Nephron (organoid): ENCODE results near the gene TSFM.

Experiments used
- H3K27ac Mint-ChIP-seq, 3 experiments: 2 replicates each; pipeline ENCODE4 v1.8.0; 2020; ENCODE audit warnings: mixed read lengths in 3 of 3, mild to moderate bottlenecking in 2 of 3, moderate library complexity in 1 of 3
- H3K27me3 Mint-ChIP-seq: 2 replicates; pipeline ENCODE4 v1.8.0; 2021; ENCODE audit warnings: low read depth, mild to moderate bottlenecking, moderate library complexity, mixed read lengths
- H3K36me3 Mint-ChIP-seq: 2 replicates; pipeline ENCODE4 v1.8.0; 2020; ENCODE audit warnings: low read depth, mixed read lengths
- H3K4me1 Mint-ChIP-seq: 2 replicates; pipeline ENCODE4 v1.8.0; 2020; ENCODE audit warnings: mixed read lengths
- H3K4me3 Mint-ChIP-seq, 3 experiments: 2 replicates each; pipeline ENCODE4 v1.8.0; 2020; ENCODE audit warnings: mild to moderate bottlenecking in 3 of 3, mixed read lengths in 3 of 3, moderate library complexity in 2 of 3
- H3K9me3 Mint-ChIP-seq: 2 replicates; pipeline ENCODE4 v1.8.0; 2020; ENCODE audit warnings: mixed read lengths
- TF ChIP-seq, protein P1 (sequence below), 3 experiments: fragments of 200-600 bp; sonication (generic); IDR thresholded peaks; one replicate each; pipeline ENCODE4 v1.5.0; 2021; ENCODE audit warnings: antibody characterized with exemption in 3 of 3; ENCODE audit not compliant: unreplicated experiment in 3 of 3

Gene TSFM

DNA sequence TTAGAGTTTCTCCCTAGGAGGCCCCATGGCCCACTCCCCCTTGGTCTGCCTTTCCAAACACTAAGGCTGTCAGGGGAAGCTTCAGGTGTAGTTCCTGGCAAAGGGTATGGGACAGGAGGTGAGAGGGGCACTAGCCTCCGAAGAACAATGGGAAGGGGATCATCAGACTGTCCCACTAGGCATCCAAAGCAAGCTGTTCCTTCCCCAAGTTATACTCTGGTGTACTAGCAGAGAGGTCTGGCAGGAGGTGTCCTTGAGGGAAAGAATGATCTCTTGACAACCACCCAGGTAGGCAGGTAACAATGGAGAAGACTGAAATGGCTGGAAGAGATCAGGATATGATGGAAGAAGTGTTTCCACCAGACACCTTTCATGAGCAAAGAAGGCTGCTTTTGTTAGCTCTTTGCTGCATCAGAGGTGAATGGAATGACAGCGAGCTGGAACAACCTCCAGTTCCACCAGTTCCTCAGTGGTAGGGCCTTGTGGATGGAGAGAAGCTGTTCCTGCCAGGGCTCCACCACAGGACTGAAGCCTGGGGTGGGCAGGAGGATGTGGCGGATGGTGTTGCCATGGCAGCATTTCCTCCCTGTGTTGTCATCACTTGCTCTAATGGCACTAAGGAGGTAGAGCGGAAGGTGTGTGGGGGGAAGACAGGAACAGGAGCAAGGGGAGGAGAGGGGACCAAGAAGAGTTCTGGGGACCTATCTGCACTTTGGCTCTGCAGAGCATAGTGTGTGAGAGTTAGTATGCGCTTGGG is 41.8 kb upstream of the TSFM start:
- Mint-ChIP-seq H3K36me3 (peaks cover 3% of the 10 kb centered on the region), H3K27me3 (peaks cover 59% of the 10 kb centered on the region), H3K4me3 (peak overlapping the region in 2 of 3 experiments; percentile 31 to 58), H3K27ac (no peak overlapping the region), H3K4me1 (peaks cover 26% of the 10 kb centered on the region), H3K9me3 (no peaks in the 10 kb centered on the region)
- TF ChIP-seq, protein P1, sequence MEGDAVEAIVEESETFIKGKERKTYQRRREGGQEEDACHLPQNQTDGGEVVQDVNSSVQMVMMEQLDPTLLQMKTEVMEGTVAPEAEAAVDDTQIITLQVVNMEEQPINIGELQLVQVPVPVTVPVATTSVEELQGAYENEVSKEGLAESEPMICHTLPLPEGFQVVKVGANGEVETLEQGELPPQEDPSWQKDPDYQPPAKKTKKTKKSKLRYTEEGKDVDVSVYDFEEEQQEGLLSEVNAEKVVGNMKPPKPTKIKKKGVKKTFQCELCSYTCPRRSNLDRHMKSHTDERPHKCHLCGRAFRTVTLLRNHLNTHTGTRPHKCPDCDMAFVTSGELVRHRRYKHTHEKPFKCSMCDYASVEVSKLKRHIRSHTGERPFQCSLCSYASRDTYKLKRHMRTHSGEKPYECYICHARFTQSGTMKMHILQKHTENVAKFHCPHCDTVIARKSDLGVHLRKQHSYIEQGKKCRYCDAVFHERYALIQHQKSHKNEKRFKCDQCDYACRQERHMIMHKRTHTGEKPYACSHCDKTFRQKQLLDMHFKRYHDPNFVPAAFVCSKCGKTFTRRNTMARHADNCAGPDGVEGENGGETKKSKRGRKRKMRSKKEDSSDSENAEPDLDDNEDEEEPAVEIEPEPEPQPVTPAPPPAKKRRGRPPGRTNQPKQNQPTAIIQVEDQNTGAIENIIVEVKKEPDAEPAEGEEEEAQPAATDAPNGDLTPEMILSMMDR (IDR thresholded peaks at IDR 0.05; ENCODE audit: unreplicated experiment in 3 of 3), result no peak

DNA sequence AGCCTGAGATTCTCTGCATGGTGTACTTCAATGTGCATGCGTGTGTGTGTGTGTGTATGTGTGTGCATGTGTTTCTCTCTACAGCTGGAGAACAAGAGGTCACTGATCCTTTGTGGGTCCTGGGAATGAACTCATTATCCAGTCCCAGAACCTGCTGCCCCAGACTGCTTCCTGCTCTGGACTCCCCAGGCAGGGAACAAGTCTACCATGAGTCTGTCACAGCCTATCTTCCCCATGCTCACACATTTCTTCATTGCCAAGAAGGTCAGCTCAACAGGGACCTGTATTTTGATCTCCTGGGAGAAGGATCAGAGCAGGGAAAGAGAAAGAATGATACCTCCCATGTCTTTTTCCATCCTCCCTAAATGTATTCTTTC is 41.2 kb upstream of the TSFM start:
- H3K4me3 Mint-ChIP-seq, result peak overlapping the region in 2 of 3 experiments; percentile 31 to 58
- peaks cover 9% of the 10 kb centered on the region for H3K36me3 Mint-ChIP-seq
- TF ChIP-seq, protein P1 (IDR thresholded peaks at IDR 0.05; ENCODE audit: unreplicated experiment in 3 of 3), result no peak
- H3K27me3 Mint-ChIP-seq, result peaks cover 53% of the 10 kb centered on the region
- H3K4me1 Mint-ChIP-seq, result peaks cover 28% of the 10 kb centered on the region
- H3K27ac Mint-ChIP-seq, result no peak overlapping the region
- H3K9me3 Mint-ChIP-seq, result no peaks in the 10 kb centered on the region

DNA sequence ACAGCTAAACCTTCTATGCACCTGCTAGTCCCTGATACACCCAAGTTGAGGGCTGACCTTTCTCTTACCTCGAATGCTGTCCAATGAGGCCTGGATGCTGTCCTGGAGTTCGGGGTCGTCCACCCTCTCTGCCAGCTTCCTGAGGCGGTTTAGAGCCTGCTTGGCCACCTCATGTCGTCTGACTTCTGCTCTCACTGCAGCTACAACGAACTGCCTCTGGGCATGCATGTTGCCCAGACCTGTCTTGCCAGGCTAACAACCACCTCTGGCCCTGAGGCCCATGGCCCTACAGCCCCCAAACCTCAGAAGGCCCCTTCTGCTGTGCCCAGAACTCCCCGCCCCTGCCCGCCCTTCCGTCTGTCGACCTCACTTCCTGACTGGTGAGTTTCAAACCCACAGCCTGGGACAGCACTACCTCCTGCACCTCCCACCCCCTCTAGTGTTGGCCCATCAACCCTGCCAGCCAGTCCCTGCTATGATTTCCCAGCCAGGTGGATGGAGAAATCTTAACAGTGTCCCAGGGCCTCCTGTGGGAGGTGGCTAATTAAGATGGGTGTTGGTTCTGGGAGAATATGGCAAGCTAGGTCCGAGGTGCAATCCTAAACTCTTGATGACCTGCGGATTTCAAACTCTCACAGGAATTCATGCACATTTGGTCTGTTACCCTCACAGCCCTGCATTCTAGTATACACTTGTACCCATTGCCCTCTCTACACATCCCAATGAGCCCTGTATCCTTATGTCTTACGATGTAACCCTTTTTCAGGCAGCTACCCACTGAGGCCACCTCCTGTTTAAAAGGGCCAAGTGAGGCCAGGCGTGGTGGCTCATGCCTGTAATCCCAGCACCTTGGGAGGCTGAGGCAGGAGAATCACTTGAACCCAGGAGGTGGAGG is 40.5 kb upstream of the TSFM start:
- TF ChIP-seq, protein P1 (IDR thresholded peaks at IDR 0.05; ENCODE audit: unreplicated experiment in 3 of 3), result no peak
- Mint-ChIP-seq H3K4me3 (peak overlapping the region in 2 of 3 experiments; percentile 31 to 58), H3K9me3 (no peaks in the 10 kb centered on the region)

DNA sequence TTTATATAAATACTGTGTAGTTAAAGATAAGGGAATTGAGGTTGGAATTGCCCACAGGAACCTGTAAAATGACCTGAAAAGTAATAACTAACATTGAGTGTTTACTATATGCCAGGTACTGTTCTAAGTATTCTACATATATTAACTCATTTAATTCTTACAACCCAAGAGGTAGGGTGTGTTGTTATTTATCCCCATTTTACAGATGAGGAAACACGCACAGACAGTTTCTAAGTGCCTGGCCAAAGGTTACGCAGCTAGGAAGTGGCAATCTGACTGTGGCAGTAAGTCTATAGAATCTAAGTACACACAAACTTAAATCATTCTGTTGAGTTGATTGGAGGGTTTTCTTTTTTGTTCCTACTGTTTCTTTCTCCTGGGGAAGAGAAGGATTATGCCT is 38.8 kb upstream of the TSFM start:
- no peaks in the 10 kb centered on the region for H3K9me3 Mint-ChIP-seq
- peaks cover 22% of the 10 kb centered on the region for H3K4me1 Mint-ChIP-seq
- peak overlapping the region; percentile 87 to 89 (median 88) for H3K4me3 Mint-ChIP-seq
- TF ChIP-seq, protein P1 (IDR thresholded peaks at IDR 0.05; ENCODE audit: unreplicated experiment in 3 of 3), result no peak
- peaks cover 39% of the 10 kb centered on the region for H3K27me3 Mint-ChIP-seq
- peak overlapping the region in 1 of 3 experiments; percentile 94 for H3K27ac Mint-ChIP-seq
- peaks cover 29% of the 10 kb centered on the region for H3K36me3 Mint-ChIP-seq

More for the DNA sequence above, 40.5 kb upstream of the TSFM start:
- peaks cover 46% of the 10 kb centered on the region for H3K27me3 Mint-ChIP-seq
- H3K27ac Mint-ChIP-seq, result no peak overlapping the region
- peaks cover 23% of the 10 kb centered on the region for H3K4me1 Mint-ChIP-seq
- H3K36me3 Mint-ChIP-seq, result peaks cover 16% of the 10 kb centered on the region

DNA sequence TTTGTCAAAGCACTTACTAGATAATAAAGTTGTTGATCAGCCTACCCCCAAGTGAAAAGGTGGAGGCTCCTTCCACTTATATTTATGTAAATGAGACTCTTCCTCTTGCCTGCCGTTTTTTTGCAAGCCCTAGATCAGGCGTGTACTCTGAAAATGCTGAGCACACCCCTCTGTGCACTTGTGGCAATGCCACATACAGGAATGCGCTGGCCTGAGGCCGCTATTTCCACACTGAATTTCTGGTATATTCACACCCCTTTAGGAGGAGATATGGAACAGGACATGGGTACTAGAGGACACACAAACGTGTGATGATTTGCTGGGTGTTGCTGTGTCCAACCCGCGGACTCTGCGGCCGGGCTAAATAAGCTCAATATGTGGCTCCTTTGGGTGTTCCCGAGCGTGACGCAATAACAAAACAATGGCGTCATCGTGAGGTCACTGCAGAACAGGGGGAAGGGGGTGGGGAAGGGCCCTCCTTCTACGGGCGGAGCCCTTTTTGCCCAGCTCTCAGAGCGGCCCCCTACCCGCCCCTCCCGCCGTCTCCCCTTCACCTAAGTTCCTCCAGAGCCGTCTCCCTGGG is 38.3 kb upstream of the TSFM start:
- Mint-ChIP-seq H3K9me3 (no peaks in the 10 kb centered on the region), H3K27ac (peak overlapping the region; percentile 90 to 98 (median 94)), H3K27me3 (peaks cover 34% of the 10 kb centered on the region), H3K36me3 (peaks cover 34% of the 10 kb centered on the region), H3K4me1 (peaks cover 17% of the 10 kb centered on the region), H3K4me3 (peak overlapping the region; percentile 87 to 89 (median 88))
- TF ChIP-seq, protein P1 (IDR thresholded peaks at IDR 0.05; ENCODE audit: unreplicated experiment in 3 of 3), result no peak
